Measurements from ENCODE around the gene SPHK1.

DNA sequence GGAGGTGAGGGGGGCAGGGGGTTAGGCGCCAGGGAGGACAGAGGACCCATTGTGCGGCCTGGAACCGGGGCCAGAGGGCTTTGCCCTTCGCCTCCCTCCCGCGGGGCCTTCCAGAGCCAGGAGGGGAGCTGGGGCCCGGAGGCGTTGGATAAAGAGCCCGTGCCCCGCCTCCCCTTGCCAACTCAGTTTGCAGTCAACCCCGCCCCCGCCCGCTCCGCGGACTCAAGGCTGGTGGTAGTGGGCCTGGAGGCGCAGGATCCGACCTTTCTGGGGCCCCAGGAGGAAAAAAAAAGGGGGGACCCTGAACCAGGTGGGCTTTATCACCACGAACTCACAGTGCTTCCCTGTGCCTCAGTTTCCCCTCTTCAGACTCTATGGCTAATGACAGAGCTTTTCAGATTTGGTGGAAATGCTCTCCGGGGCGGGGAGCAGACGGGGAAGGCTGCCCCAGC lies 2.0 kb upstream of the SPHK1 start:
- TF ChIP-seq, protein P1, sequence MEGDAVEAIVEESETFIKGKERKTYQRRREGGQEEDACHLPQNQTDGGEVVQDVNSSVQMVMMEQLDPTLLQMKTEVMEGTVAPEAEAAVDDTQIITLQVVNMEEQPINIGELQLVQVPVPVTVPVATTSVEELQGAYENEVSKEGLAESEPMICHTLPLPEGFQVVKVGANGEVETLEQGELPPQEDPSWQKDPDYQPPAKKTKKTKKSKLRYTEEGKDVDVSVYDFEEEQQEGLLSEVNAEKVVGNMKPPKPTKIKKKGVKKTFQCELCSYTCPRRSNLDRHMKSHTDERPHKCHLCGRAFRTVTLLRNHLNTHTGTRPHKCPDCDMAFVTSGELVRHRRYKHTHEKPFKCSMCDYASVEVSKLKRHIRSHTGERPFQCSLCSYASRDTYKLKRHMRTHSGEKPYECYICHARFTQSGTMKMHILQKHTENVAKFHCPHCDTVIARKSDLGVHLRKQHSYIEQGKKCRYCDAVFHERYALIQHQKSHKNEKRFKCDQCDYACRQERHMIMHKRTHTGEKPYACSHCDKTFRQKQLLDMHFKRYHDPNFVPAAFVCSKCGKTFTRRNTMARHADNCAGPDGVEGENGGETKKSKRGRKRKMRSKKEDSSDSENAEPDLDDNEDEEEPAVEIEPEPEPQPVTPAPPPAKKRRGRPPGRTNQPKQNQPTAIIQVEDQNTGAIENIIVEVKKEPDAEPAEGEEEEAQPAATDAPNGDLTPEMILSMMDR (IDR thresholded peaks at IDR 0.05), result no peak
- TF ChIP-seq EP300 (IDR thresholded peaks at IDR 0.05) (no peak), POLR2AphosphoS5 (IDR thresholded peaks at IDR 0.05) (no peak), POLR2A (IDR thresholded peaks at IDR 0.05) (no peak)

Data from sigmoid colon (tissue), 4 donors.